Measurements from ENCODE around the gene SYT2.
A peak's percentile ranks its signal among the peaks of the same experiment; 100 is the strongest.
"Not testable (repeated sequence)": the region's sequence is repeated elsewhere in the genome, so short reads cannot be mapped to it uniquely, and the experiment has no call there.

SYT2 gene

DNA sequence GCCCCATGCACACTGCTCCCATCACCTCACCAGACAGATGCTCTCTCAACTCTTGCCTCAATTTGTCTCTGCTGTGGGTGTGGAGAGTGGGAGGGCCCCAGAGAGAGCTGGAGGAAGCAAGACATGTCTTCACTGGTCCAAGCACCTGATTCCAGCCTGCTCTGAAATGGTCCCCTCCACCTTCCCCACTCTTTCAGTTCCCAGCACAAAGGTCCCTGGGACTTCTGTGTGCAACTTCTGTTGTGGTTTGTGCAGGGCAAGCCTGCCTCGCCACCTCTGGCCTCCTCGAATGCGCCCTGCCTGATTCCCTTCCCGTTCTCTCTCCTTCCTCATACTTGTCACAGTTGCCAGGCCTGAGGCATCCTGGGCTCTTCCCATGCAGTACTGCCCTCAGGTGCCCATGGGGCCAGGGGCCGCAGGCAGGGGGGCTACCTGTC is 119.3 kb downstream of the SYT2 start:
- DNase-seq (ENCODE audit: low spot score) = no peak

DNA sequence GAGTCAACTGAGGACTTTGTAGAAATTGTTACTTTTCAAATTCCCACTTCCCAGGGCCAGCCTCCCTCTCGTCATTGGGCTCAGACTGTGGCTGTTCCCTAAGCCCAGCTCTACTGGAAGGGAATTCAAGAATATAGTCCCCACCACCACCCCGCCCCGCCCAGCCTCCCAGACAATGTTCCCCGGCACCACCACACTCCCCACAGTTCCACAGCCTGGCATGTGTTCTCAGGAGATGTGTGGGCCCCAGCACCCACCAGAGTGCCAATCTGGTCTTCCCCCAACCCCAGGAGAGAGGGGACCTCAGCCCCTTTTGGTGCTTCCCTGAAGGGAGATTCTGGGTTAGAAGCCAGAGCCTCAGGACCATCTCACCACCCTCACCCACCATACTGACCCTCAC is 120.1 kb downstream of the SYT2 start:
- DNase-seq (ENCODE audit: low spot score) = no peak

DNA sequence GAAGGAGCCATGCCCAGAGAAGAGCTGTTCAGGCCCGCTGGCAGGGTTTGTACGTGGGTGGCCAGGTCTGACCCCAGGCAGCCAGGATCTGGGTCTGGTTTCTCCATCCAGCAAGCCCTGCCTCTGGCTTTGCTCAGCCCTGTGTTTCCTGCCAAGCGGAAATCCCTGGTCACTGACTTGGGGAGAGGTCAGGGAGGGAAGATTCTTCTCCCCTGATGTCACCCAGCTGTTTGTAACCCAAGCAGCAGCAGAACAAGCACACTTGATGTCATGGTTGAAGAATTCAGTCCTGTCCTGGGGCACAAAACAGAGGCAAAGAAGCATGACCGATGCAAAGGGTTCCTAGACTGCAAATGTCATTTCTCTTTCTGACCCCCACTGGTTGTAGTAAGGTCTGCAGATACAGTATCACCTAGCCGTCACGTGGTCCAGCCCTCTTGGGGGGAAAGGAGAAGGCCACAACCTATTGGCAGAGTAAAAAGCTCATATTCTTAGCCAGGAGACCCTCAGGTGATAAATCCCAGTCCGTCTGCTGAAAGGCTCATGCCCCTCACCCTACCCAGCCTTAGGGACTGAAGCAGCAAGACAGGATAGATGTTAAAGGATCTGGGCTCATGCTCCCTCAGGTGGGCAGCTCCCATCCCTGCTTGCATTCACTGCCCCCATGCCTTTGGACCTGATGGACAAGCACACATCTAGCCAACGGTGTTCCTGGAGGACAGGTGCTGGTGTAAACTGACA is 120.9 kb downstream of the SYT2 start:
- no peak for DNase-seq (ENCODE audit: low spot score)

DNA sequence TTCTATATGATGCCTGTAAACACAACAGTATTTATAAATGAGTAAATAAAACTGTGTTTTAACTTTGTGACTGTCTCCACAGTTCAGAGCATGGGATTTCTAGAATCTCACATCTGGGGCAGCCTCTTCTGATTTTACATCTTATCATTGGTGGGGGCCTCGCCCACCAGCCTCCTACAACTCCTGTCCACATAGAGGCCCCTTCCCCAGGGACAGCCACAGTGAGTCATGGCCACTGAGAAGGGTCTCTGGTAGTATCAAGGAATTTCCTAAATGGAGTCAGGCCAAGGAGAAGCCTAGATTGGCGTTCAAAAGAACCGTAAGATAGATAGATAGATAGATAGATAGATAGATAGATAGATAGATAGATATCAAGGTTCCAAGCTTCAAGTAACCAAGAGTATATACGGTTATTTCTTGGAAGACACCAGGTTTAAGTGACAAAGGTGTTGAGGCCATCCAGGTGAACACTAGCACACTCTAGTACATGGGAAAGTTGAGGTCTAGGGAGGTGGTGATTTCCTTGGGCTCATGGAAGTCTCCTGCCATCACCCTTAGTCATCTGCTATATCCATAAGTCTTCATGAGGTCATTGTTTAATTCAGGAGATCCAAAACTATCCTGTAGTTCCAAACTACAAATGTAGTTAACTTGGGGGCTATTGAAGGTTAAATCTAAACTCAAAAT is 121.6 kb downstream of the SYT2 start:
- DNase-seq (ENCODE audit: low spot score) = no peak

DNA sequence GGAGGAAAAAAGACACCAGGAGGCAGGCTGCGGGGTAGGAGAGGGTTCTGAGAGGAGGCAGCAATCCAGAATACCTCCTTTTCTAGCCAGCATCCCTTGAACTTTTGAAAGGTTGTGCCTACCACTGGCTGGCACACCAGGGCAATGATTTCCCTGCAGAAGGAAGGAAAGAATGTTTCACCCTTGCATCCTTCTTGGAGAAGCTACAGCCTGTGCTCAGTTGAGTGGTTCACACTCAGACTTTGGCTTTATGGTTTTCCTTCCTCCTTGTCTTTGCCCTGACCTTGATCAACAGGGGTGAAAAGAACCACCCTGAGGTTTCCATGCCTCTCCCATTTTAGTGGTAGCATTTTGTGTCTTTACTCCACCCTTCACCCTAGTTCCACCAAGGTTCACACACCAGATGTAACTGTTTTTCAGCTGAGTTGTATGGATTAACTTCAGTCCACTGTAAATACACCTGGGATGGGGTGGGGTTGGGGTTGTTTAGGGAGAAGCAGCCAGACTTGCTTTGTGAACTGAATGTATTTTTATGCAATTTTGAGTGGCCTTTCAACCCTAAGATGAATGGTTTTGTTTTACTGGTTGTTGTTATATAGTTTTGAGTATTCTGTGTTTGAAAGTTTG is 122.3 kb downstream of the SYT2 start:
- DNase-seq (ENCODE audit: low spot score) = no peak

DNA sequence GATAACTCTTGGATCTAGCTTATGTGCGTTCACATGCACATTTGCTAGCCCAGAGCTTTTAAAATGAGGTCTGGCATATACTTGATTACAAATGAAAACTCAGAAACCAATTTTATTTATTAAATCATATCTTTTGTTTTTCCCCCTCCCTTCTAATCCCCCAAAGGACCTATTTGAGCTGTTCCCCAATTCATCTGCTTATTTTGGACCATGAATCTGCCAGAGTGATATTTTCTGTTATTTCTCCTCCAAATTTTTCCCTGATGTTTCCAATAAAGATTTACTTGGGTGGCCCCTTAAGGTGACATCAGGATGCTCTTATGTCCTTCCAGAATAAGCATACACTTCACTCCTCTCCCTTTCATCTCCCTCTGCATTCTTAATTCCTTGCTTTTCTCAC is 123.4 kb downstream of the SYT2 start:
- no peak for DNase-seq (ENCODE audit: low spot score)

DNA sequence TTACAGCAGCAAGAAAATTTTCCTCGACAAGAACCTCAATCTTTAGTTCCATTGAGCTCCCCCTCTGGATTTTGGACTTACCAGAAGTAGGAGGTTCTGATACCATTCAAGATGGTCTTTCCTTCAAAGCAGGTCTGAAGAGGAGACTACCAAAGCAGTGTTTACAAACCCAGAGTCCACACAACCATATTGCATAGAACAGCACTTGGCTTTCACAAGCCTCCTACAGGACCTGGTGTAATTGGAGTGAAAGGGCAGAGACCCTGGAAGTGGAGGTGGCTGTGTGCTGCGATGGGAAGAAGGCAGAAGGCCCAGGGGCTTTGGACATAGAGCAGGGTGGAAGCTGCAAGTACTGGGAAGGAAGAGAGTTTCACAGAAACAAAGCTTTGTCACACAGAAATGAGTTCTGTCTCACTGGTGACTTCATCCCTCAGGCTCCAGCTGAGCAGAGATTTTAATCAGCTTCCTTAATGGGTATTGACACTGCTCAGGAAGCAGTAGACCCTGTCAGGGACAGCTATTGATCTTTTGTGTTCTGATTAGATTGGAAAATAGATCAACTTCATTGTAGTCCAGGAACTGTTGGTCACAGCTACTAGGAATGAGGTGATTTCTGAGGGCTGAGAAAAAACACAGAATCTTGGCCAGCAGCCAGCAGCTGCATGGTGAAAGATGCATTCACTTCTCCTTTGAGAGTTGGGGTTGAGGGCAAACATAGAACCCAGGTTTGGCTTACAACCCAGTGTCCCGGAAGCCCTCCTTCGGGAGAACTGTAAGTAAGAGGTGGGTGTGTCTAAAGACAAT is 124.0 kb downstream of the SYT2 start:
- peak; percentile 48 for DNase-seq (ENCODE audit: low spot score)

DNA sequence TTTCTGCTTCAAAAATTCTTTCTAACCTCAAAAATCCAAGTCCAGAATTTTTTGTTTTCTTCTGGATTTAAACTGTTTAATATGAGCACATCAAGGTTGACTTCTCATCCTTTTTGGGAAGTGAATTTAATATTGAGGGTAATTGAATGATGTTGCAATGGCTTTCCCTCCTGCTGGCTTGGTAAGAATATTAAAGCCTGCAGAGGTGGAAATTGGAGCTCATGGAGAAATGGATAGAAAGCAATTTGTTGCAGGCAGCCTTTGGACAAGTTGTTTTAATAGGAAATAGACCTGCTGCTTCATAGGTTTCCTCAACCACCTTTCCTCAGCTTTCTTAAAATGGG is 124.7 kb downstream of the SYT2 start:
- DNase-seq (ENCODE audit: low spot score) = no peak

DNA sequence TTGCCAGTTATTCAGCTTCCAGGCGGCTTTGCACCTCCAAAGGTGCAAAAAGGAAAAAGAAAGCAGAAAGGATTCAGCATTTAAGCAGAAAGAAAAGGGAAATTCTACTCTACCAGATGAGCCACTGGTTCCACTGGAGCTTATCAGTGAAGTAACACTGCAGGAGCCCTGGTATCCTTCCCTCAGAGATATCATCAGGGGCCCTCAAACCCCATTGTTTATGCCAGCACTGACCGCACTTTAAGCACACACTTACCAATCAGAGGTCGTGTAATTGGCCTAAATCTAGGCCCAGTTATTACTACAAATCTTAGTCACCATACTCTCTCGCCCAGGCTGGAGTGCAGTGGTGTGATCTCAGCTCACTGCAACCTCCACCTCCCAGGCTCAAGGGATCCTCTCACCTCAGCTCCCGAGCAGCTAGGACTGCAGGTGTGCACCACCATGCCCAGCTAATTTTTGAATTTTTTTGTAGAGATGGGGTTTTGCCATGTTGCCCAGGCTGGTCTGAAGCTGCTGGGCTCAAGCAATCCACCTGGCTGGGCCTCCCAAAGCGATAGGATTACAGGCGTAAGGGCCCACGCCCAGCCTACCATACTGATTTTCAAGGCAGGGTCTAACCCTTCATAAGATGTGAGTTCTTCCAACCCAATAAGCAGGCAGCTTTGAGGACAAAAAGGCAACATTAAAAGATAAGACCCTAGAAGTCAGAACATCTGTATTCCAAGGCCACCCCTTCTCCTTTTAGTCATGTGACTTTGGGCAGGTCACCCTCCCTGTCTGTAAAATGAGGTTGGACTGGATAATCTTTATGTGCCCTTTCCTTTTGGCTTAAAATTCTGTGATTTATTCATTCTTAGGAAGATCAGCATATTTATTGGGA is 125.3 kb downstream of the SYT2 start:
- DNase-seq (ENCODE audit: low spot score) = no peak

DNA sequence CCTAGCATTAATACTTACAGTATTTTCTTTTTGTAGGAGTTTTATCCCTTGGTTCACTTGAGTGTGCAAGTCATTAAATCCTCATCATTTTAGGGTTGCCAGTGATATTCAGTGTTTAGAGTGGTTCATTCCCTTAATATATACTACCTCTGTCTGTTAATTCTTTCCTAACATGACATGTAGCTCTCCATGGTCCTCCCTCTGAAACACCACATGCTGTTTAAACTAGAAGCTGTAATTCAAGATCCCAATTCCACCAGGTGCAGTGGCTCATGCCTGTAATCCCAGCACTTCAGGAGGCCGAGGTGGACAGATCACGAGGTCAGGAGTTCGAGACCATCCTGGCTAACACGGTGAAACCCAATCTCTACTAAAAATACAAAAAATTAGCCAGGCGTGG is 127.9 kb downstream of the SYT2 start:
- DNase-seq (ENCODE audit: low spot score) = not testable (repeated sequence)

DNA sequence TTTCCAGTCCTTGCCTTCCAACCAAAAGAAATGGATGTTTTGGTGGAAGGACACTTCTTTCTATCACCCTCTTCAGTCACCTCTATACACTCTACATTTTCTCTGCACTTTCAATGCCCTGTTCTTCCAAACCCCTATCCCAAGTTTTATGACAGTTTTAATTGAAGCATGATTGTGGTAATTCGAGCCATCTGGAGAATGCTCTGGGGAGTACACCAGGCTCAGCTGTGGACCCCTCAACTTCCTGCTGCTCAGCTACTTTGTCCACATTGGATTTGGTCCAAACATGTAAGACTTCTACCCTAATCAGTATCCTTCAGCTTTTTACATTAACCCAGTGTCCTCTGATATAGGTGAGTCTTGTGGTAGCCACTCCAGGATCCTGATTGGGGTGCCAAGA is 129.6 kb downstream of the SYT2 start:
- no peak for DNase-seq (ENCODE audit: low spot score)

DNA sequence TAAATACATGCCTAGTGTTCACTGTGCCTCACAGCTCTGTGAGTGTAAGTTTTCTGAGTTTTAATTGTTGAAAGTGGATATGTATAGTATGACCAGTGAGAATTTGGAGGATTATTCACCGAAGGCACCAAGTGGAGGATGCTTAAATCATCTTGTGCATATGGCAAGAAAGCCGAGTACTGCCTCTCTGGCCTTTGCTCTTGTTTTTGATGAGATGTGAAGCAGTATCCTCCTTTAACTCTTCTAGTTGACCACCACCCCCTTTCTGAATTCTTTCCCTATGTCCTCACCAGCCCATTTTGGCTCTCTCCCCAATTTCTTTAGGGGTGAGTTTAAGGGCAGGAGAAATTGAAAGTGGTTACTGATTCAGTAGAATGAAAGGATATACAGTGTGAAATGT is 130.4 kb downstream of the SYT2 start:
- no peak for DNase-seq (ENCODE audit: low spot score)

DNA sequence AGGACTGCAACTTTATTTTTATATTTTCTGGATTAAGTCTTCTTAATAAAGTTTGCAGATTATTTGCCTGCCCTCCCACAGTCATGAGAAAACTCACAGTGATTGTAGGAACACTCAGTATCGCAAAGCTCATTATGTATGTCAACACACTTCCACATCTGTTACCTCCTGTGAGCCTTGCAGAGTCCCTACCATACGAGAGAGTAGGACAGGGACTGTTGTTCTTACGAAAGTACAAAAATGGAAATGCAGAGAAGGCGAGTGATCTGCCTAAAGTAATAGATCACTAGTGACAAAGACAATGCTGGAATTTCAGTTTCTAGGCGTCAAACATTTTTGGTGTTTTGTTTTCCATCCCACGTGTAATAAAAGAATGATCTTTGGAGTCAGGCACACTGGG is 131.7 kb downstream of the SYT2 start:
- DNase-seq (ENCODE audit: low spot score) = no peak

DNA sequence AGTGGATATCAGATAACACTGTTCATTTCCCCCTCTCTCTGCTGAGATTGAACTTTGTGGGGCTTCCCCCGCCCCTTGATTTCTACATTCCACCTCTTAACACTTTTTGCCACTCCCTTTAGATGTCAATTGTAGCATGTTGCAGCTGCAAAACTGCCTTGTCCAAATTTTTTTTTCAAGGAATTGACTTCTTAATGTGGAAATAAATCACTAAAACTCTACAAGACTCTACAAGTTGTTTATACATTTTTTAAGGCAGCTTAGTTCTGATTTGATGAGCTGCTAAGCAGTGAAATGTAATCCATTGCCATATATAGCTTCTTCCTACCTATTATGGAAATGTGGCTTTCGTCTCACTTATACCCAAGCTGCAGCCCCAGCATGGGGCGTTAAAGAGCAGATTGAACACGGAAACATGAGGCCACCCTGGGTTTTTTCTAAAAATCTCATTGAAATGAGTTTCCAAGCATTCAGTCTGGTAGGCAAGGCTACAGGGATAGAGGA is 132.2 kb downstream of the SYT2 start:
- peak; percentile 27 for DNase-seq (ENCODE audit: low spot score)

DNA sequence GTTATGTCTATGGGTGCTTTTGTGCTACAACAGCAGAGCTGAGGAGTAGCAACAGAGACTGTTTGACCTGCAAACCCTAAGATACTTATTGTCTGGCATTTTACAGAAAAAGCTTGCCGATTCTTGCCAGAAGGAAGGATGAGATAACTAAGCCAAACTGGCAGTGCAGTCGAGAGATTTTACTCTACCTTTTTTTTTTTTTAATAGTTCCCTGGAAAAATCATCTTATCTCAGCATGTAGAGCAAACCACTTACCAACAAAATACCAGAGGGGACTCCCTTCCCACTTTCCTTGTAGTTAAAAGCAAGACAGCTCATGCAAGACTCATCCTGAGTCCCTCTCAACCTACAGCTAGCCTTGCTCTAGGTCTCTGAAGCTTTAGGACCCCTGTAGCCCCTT is 132.9 kb downstream of the SYT2 start:
- no peak for DNase-seq (ENCODE audit: low spot score)

DNA sequence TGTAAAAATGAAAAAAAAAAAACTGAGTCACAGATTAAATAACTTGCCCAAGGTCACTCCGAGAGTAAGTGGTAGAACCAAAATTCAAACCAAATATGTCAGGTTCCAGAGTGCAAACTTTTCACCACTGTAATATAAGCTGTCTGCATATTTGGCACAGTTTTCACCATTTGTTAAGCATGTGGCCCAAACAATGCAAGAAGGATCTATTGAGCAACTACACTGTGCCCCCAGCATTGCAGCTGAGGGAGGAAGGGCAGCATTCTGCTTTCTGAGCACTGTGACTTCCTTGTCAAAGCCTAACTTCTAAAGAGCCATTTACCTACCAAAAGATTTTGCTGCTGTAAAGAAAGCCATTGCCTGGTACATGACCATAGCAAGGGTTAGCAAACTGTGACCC is 133.4 kb downstream of the SYT2 start:
- no peak for DNase-seq (ENCODE audit: low spot score)

DNA sequence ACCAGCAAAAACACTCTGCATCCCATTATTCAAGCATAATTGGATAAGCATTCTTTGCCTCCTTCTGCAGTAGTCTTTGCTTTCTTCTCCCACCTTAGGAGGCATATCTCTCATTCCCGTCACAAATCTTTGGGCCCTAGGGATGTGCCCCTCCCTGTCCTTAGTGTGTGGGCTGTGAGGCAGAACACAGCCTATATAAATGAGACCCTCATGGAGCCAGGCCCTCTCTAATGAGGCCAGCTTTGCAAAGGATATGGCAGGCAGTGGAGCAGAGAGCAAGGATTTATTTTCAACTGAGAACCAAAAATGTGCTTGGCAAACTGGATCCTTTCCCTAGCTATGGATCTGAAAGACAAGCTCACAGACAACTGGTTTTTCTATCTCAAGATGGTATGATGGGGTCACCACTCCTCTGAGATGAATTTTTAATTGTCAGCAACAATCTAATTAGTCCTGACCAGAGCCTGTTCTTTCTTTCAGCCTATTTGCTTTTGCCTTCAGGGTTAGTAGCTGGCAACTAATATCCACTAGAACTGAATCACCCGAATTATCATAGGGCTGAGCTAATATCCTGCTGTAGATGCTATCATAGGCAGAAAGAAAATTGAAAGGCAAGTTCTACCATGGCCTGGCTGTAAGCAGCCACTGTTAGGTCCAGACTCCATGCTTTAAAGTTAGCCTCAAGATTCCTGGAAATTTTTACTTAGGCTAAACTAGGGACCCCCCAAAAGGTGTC is 134.2 kb downstream of the SYT2 start:
- DNase-seq (ENCODE audit: low spot score) = no peak

DNA sequence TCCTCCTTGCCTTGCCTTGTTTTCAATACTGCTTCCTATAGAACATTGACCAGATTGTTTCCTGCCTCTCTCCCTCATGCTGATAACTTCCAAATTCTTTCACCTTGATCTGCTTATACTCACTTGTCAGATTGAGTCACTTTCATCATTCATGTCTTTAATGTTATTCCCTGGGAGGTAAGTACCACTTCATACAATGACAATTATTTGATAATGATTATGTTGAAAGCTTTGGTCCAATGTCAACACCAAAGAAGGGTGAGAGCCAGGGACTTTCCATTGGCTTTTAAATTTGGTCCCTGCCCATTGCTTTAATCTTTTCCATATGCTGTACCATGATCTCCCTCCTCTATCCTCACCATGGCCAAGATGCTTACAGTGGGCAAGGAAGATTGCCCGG is 137.4 kb downstream of the SYT2 start:
- no peak for DNase-seq (ENCODE audit: low spot score)

DNA sequence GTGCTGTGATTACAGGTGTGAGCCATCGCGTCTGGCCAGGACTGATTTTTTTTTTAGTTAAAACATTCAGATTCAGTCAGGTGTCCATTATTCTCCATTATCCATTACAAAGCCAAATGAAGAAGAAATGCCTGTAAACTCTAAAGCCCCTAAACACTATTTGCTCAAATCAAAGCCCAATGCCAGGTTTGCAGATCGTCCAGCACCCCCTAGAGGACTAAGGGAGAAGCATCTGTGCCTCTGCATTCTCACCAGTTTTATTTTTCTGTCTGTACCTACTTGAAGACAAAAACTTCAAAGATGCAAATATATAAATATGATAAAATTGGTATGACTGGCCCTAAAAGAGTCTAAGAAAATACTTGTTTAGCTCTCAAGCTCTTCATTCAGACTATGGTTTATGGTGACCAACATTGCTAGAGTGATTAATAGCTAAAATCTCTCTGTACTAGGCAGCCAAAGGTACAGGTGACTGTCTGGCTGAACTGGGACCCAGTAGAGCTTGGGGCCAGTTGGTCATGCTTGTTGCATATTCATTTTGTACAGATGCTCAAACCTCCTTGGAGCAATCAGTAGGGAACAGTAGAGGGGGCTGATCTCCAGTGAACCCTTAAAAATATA is 138.4 kb downstream of the SYT2 start:
- DNase-seq (ENCODE audit: low spot score) = peak; percentile 58

All from cerebellar cortex (tissue), 1 donor.